A673 (cell line): Measurements from ENCODE around the gene MPPE1.

Experiments used
- CTCF ChIP-seq: fragments of 300-800, 200-600 bp; sonication (generic); conservative IDR thresholded peaks from 2 replicates; pipeline ENCODE4 v1.5.1; 2017; ENCODE audit warnings: low read depth, mild to moderate bottlenecking, antibody characterized with exemption, low read length, moderate library complexity, mixed read lengths
- EZH2 ChIP-seq: fragments of 200-600 bp; sonication (generic); IDR thresholded peaks from 2 replicates; pipeline ENCODE4 v1.6.1; 2017; ENCODE audit warnings: borderline replicate concordance, low read depth, mild to moderate bottlenecking, mixed read lengths, antibody characterized with exemption, low read length; ENCODE audit not compliant: poor library complexity, severe bottlenecking

GRCh38 chr18:11882636-11883035, 25.5 kb downstream of the MPPE1 start:
- TF ChIP-seq CTCF (no peak), EZH2 (no peak)
